GM18505 (cell line): Measurements from ENCODE around the gene FGD4.
A peak's percentile ranks its signal among the peaks of the same experiment; 100 is the strongest.

ENCODE experiments used
- ATAC-seq: cut with Tn5 transposase; IDR thresholded peaks from one replicate; pipeline ENCODE4 v1.9.1; 2021; ENCODE audit not compliant: unreplicated experiment
- POLR2A ChIP-seq: IDR thresholded peaks from 4 replicates; pipeline ENCODE4 v1.6.1; 2011; ENCODE audit warnings: borderline replicate concordance; ENCODE audit not compliant: insufficient read depth, insufficient read length; ENCODE audit errors: extremely low read depth

FGD4 gene

DNA sequence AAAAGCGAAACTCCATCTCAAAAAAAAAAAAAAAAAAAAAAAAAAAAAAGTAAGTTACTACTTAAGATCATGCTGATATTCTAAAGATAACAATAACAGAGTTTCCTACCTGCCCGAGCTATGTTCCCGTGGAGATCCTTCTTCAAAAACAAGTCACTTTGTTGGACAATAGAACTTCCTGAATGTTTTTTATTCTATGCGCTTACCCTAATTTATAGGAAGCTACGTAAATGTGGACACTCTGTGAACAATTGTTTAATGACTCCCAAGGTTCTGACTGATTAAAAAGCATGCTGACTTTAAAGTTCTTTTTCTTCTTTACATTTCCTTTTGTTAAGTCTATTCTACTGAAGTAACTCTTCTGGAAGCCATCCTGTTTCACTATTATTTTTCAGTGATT is 52.5 kb downstream of the FGD4 start:
- no peak for ATAC-seq
- TF ChIP-seq POLR2A = no peak

DNA sequence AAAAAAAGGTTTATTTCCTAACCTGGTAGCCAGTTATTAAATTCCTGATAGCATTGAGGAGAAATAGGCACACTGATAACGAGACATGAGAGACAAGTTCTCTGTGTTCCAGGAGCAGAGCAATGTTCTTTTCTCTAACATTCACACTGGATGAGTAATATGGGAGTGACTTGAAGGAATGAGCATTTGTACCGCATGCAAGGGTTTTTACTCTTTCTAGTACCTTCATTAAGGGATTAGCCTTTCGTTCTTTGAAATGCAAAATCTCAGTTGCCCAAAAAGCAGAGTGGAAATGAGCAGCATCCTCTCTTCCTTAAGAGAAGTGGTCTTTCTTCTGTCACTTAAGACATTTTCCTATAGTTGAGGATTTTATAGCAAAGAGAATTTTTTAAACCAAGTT is 54.7 kb downstream of the FGD4 start:
- TF ChIP-seq POLR2A = no peak
- no peak for ATAC-seq

DNA sequence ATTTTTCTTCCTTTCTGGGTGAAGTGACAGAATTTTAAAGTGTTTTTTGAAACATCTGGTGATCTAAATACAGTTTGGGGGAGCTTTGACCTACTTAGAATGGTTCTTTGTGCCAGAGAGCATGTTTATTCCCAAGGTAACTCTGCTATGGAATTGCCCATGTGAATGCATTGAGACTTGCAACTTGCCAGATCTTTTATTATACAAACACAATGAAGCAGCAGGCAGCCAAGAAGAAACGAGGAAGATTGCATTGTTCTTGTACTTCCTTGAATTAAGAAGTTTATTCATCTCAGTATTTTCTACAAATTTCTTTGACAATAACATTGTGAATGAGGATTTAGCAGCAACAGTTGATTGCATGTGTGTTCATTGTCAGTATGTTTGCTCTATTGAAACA is 55.5 kb downstream of the FGD4 start:
- no peak for ATAC-seq
- no peak for TF ChIP-seq POLR2A

DNA sequence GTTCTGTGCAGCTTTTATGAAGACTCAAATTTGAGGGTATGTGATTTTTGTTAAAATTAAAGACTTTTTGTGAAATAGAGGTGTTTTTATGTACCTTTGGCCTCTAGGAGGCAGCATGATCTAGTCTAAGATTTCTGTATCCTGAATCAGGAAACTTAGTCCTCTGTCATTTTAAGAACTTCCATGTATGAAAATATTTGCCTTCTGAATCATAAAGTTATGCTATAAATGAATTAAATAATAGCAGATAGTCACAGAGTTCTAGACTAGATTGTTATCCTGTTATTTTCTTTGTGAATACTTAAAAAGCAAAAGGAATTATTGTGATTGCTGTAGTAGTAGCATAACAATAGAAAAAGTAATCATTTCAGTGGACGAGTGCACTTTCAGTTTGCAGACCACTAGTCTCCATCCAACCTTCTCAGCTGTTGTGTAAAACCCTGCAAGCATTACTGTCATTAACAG is 56.3 kb downstream of the FGD4 start:
- no peak for TF ChIP-seq POLR2A
- no peak for ATAC-seq

- ATAC-seq = no peak
- no peak for TF ChIP-seq POLR2A
Measured at GRCh38 chr12:32457251-32458025, 58.1 kb downstream of the FGD4 start.

DNA sequence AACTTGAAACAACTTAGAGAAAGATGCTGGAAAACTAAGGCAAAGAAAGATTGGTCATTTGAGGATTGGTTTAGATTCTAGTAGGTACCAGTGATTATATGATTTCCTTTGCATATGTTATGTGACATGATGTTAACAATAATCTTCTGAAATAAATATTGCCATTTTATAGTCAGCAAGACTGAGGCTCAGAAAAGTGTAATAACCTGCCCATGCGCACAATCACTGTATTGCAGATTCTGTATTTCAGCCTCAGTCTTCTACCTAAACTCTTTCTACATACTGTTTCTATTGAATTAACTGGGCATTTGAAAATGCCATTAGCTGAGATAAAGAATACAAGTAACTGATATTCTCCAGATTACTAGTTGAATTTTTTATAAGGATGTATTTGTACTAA is 61.3 kb downstream of the FGD4 start:
- no peak for TF ChIP-seq POLR2A
- no peak for ATAC-seq

GRCh38 chr12:32462908-32463307 is 63.5 kb downstream of the FGD4 start:
- no peak for TF ChIP-seq POLR2A
- no peak for ATAC-seq

GRCh38 chr12:32466187-32466586 is 66.8 kb downstream of the FGD4 start:
- TF ChIP-seq POLR2A = no peak
- ATAC-seq = no peak

DNA sequence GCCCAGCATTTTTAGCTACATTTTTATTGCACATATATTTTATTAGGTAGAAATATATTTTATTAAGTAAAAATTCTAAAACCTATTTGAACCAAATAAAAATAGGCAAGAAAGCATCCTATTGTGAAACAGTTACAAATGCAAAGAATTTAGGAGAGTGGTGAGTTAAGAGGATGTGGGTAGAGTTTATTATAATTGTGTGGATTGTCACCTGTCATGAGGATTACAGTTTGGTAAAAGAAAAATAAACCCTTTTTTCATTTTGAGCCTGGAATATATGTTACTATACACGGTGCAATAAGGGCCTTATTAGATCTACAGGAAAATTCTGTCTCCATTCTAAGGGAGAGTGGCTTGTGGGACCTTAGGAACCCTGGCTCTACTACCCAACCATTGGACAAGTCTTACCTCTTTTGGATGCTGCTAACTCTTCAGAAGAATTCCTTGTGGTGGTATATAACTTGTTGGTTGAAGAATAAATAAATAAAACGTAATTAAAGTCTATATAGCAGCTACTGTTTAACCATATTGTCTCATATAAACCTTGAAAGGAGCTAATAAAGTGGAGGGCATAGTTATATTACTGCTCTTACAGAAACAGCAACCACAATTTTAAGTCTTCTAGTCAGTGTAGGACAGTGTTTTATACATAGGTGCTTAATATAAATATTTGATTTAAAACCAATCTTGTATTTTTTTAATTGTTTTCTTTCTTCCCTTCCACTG is 67.8 kb downstream of the FGD4 start:
- no peak for ATAC-seq

GRCh38 chr12:32467959-32468863 is 68.9 kb downstream of the FGD4 start:
- no peak for TF ChIP-seq POLR2A
- ATAC-seq = peak; percentile 62

More for the DNA sequence above, 67.8 kb downstream of the FGD4 start:
- no peak for TF ChIP-seq POLR2A

DNA sequence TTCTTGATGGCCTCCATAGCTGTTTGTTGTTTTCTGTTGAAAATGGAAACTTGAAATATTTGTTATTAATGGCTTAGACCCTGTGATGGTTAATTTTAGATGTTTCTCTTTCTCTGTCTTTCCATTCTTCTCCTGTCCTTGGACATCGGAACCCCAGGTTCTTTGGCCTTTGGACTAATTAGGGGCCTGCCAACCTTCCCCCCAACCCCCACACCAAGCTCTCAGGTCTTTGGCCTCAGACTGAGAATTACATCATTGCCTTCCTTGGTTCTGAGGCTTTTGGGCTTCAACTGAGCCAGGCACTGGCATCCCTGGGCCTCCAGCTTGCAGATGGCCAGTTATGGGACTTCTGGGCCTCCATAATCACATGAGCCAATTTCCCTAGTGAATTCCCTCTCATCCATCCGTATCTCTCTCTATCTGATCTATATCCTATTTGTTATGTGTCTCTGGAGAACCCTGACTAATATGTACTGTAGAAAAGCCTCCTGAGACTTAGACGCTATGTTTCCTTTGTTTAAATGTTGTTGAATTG is 71.6 kb downstream of the FGD4 start:
- TF ChIP-seq POLR2A = no peak

GRCh38 chr12:32471591-32472001 is 72.2 kb downstream of the FGD4 start:
- TF ChIP-seq POLR2A = no peak
- no peak for ATAC-seq

More for the DNA sequence above, 71.6 kb downstream of the FGD4 start:
- ATAC-seq = no peak

DNA sequence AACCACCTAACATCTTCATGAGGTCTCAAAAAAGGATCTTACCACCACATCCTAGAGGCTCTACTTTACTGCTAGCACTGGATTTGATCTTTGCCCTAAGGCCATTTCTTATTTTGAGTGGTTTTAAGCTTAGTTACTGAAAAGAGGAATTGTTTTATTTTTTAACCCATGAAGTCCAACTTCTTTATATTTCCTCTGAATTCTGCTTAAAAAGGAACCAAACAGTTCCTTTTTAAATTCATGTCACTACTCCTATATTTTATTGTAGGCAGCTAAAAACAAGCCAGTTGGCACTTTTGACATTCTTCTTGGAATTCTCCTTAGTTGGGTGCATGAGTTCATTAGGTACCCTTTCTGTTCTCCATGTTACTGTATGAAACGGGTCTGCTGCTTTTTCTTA is 76.4 kb downstream of the FGD4 start:
- no peak for TF ChIP-seq POLR2A

DNA sequence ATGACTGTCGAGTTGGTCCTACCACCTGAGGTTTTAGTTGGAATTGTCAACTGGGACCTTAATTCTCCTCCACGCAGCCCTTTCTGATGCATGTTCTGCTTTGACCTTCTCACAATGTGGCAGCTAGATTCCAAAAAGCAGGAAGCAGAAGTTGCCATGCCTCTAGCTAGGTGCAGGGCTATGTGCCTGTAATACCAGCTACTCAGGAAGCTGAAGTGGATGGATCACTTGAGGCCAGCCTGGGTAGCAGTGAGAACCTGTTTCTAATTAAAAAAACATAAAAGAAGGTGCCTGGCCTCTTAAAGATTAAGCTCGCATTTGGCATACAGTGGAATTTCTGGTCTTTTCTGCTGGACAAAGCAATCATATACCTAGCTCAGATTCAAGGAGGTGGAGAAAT is 77.1 kb downstream of the FGD4 start:
- no peak for TF ChIP-seq POLR2A
- ATAC-seq = no peak

More for the DNA sequence above, 76.4 kb downstream of the FGD4 start:
- no peak for ATAC-seq

GRCh38 chr12:32477714-32478113 is 78.4 kb downstream of the FGD4 start:
- no peak for ATAC-seq
- TF ChIP-seq POLR2A = no peak
